Midbrain (tissue), 1 donor: ENCODE results near the gene IL37.
"Not testable (repeated sequence)": the region's sequence is repeated elsewhere in the genome, so short reads cannot be mapped to it uniquely, and the experiment has no call there.

Experiments
- DNase-seq: peaks from one replicate; lab custom pipeline; 2025; lab: John Stamatoyannopoulos, UW

Gene IL37

DNA sequence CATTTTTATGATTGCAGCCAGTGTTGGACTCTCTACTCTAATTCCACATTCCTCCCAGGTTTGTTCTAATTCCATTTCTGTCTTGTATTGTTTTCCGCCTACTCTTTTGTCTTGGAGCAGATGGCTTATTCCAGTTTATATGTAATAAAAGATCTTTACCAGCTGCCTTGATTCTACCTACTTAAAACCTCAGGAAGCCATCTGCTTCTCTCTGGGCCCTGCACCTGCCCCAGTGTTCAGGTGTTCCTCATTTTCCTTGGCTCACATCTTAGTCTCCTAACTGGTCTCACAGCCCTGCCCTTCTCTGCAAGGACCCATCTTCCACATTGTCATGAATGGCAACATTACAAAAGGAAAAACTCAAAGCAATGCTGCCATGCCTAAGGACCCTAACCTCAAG is 21.0 kb upstream of the IL37 start:
- no peak for DNase-seq

DNA sequence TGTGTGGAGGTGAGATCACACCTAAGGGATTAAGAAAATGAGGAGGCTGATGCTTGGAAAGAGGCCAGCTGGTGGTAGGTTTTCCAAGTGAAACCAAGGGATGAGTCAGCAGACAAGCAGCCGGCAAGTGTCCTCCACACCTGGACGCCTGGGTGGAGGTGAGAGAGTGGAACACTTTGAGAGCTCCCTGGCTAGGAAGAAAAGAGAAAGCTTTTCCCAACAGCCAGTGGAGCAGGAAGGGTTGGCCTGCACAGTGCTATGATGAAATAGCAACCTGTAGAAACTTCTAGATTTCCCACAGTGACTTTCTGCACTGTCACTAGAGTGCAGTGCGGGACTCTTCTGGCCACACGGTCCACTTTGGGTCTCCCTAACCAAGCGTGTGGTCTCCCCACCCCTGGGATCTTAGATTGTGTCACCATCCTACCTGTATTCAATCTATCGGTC is 19.6 kb upstream of the IL37 start:
- no peak for DNase-seq

DNA sequence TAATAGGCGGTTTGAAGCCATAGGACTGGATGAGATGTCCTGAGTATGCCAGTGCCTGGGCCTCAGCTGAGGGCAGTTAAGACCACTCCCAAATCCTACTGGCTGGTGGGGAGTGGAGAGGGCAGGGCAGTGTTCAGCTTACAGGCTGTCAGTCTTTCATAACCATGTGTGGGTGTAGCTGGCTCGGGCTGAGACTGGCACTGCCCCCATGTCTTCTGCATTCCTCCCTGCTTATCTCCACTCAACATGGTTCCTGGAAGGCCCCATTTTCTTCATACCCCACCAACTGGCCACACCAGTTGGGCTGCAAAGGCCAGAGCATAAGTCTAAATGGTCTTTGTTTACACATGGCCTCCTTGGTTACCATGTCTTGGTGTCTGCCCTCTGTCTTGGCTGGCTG is 17.2 kb upstream of the IL37 start:
- DNase-seq, result no peak

DNA sequence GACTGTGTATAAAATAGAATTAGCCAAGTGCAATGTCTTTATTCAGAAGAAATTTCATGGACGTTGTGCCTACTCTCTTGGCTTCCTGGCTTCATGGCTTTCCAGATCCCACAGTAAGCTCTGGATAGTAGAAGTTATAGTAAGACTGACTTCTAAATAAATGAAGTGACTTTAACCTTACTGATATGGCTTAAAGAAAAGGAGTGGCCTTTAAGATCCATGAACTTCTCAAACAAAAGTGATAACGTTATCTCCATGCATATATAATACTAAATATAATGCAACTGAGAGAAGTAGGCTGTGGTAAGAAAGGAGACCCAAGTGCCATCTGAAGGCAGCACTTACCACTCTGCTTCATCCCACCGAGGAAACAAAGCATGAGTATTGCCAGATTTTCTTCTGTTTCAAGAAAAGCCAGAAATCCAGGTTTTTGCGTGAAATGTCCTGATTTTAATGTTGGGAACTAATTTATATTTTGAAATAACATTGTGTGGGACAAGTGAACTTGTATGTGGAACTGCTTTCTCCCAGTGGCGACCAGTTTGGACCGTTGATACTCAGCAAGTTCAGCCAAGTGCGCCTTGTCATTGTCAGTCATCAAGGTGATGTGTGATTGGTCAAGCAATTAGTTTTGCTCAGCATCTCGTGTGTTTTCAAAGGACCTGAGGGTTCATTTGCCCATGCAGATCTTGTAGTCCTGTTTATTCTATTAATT is 13.9 kb upstream of the IL37 start:
- no peak for DNase-seq

DNA sequence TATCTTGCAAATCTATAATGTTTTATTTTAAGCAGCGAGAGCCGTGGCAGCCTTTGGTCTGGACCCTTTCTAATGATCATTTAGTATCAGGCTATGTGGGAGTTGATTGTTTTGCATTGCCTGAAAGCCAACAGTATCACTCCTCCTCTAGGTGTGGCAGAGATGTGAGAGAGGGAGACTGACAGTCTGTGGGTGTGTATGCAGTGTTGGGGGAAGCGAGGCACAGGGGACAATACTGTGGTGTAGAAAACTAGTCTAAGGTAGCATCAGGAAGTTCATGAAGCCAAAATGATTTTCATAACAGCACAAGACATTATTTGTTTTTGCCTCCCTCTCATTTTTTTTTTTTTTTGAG is 13.4 kb upstream of the IL37 start:
- no peak for DNase-seq

DNA sequence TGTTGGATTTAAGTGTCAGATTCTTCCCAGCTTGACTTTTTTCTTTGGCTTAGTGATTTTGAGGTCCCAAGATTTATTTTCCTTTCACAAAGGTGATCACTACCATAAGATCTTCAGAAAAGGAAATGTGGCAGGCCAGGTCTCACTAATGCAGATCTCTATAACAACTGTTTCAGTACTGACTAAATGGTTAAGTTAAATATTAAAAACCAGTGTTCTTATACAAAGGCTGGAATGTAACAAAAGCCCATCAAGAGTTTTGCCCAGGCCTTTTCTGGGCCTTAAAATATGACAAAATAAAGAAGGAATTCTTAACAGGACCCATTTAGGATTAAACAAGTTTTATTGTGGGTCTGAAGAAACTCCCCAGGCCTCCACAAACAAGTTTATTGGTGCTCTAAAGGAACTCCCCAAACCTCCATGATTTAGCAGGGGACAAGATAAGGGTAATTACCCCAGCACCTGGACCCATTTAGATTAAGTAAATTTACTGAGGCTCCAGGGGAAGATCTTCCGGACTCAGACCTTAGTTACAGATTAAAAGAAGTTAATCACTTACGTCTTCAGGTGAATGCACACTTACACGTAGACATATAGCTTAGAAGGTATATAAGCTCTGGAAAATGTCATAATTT is 9.4 kb upstream of the IL37 start:
- DNase-seq, result not testable (repeated sequence)

DNA sequence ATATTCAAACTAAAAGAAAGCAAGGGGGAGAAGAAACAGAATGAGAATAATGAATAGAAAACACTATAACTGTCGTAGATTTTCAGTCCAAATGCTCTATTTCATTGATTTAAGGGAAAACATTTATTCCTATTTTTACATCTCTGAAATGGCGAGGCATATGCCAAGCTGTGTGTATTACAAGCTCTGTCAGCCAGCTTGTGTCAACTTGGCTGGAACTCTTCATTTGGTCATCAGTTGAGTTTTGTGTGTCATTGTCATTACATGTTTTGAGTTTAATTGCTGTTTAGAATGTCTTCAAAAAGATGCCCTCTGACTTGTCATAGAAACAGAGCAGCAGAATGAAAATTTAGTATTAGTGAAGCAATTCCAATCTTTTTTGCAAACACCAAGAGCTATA is 8.1 kb upstream of the IL37 start:
- no peak for DNase-seq

DNA sequence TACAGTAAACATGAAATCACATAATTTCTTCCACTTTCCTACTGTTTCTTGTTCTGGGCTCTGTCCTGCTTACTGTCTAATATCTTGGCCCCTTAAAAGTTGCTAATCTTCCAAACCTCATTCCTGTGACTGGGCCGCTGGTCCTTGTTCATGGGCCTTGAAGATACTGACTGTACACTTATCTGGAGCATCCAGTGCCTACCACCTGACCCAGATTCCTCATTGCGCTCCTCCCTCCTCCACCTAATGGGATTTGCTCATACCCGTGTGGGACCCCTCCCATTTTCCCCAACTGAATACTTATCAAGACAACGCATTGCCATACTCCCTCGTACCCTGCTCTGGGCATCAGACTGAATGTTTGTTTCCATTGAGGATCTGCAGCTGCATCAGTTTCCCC is 6.1 kb upstream of the IL37 start:
- DNase-seq, result no peak

DNA sequence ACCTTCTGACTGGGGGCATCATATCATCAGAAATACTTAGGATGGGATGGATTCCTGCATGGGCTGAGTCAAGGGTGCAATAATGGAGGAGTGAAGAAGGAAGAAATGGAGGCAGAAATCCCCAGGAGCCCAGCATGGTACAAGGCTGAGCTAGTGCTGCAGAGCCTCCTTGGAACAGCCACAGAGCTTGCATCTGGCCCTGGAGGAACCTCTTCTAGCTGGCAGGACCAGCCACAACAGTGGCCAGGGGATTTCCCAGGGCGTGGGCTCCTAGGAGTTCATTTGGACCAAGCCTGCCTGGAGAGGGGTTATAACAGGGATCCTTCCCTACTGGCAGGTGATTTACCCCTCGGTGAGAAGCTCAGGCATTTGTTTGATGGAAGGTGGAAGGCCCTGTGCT is 4.7 kb upstream of the IL37 start:
- DNase-seq, result no peak

DNA sequence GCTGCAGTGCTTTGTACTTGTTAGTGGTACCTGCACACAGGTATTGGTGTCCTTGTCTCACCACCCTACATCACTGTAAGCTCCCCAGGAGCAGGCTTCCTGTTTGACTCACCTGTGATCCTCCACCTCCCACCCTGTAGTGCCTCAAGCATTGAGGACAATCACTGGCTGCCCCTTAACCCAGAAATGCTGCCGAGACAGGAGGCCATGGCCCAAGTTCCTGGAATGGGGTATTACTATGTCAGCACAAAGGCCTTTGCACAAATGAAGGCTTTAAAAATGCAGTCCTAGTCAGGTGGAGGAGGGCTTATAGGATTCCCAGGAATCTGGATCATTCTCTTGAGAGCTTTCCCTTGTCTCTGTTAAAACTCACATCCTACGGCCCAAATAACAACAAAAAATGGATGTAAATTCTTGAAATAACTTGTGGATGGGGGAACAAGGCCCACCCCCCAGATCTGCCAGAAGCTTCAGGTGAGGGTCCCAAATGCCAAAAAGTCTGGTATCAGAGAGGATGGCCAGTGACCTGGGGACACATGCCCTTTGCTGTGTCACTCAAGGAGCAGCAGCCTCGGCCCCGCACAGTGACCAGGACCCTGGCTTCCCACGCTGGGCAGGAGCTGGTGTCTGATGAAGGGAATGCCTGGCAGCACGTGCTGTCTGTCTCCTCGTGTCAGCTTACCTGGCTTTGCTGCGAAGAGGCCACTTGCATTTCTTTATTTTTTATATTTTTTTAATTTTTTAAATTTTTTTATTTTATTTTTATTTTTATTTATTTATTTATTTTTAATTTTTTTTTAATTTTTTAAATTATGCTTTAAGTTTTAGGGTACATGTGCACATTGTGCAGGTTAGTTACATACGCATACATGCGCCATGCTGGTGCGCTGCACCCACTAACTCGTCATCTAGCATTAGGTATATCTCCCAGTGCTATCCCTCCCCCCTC is 3.7 kb upstream of the IL37 start:
- DNase-seq, result no peak

DNA sequence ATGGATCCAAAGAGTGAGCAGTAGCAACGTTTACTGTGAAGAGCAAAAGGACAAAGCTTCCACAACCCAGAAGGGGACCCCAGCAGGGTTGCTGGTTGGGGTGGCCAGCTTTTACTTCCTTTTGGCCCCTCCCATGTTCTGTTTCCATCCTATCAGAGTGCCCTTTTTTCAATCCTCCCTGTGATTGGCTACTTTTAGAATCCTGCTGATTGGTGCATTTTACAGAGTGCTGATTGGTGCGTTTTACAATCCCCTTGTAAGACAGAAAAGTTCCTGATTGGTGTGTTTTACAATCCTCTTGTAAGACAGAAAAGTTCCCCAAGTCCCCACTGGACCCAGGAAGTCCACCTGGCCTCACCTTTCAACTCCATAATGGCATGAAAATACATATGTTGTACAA is 2.4 kb upstream of the IL37 start:
- not testable (repeated sequence) for DNase-seq

DNA sequence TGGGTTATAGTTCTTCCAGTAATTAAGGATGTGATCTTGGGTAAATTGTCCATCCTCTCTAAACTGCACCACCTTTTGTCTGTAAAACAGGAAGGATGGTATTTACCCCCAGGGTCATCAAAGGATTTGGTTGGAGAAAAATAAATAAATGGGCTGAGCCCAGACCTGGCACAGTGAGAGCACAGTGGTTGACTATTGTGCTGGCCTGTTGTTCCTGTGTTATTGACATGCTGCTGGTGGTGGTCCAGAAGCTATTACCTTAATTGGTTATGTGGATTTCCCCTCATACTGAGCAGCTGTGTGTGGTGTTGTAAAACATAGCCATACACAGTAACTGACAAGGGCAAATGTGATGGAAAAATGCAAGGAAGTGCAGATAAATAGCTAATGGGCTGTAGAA is 746 bp upstream of the IL37 start:
- DNase-seq, result no peak

DNA sequence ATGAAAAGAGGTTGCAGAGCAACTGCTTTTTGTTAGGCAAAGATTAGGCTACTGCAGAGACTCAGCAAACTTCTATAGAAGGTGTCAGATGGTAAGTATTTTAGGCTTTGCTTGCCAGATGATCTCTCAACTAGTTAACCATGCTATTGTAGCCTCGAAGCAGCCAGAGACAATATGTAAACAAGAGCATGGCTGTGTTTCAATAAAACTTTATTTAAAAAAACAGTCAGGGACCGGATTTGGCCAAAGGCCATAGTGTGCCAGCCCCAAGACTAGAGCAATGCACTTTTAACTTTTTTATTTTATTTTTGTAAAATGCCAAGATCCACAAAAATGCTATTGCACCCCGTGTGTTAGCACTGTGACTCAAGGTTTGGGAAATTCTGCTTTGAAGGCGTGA is 1.4 kb downstream of the IL37 start:
- DNase-seq, result no peak

DNA sequence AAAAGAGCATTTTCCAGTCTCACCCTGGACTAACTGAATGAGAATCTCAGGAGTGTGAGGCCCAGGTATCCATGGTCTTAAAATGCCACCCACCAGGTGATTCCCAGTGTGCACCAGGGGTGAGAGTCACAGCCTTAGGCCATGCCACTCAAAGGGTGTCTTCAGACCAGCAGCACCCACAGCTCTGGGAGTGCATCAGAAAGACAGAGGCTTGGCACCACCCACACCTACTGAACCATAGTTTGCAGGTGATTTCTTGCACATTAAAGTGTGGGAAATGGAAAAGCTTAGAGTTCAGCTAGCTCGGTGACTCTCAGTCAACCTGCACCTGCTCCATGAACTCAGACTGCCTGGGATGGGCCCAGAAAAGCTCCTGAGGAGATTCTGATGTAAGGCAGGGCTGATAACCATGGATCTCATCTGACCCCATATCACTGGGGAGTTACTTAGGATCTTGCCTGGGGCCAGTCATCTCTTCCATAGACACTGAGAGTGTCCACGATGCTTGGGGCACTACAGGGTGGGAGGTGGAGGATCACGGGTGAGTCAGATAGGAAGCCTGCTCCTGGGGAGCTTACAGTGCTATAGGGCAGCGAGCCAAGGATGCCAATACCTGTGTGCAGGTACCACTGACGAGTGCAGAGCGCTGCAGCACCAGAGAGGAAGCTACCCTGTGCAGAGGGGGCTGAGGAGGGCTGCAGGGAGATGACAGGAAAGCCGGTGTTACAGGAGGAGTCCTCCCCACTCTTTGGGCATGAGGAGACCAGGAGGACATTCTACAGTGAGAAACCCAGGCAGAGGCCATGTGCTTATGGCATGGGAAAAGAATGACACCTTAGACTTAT is 4.6 kb downstream of the IL37 start:
- no peak for DNase-seq

DNA sequence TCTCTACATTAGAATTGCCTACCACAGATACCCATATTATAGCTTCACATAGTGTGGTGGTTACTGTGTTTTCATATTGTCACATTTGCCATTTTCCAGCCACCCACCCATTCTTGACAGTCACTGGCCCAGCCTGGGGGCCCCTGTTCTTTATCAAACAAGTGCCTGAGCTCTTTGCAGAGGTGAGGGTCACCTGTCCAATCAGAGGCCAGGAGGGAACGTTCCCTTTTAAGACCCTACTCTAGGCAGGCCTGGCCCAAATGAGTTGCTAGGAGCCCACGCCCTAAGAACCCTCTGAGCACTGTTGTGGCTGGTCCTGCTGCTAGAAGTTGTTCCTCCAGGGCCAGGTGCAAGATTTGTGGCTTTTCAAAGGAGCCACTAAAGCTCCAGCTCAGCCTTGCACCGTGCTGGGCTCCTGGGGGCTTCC is 5.2 kb downstream of the IL37 start:
- DNase-seq, result no peak

DNA sequence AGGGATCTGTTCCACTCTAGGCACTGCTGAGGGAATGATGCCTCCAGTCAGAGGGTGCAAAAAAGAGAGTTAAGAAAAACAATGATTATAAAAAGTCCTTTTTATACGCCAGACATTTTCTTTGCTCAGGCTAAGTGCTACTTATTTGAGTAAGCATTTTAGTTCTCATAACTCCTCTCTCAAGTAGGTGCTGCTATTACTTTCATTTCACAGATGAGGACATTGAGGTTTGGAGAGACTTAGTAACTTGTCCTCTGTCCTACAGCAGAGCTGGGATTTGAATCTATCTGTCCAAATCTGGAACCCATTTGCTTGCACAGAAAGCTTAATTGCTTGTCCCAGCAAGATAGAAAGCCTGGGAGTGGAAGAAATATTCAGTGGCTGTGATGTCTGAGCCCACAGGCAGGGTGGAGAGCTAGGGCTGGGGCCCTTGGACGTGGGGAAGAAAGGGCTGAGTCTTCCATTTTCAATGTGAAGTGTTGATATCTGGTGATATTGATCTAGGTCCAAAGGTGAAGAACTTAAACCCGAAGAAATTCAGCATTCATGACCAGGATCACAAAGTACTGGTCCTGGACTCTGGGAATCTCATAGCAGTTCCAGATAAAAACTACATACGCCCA is 5.8 kb downstream of the IL37 start:
- DNase-seq, result no peak

DNA sequence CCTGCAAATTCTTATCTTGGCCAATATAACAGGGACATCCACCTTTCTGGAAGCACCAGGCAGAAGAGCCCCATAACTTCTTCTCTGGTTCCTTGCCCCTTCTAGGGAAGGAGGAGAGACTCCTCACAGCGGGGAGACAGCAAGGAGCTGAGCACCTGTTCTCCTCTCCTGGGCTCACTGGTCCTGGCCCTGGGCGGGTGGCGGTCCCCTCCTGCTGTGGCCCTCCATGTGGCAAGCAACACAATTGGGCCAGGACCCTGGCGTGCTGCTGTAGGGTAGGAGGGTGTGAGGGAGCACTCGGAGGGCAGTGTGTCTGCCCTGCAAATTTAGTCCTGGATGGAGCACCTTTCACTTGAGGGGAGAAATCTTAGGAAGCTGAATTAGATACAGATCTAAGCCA is 6.9 kb downstream of the IL37 start:
- DNase-seq, result no peak

DNA sequence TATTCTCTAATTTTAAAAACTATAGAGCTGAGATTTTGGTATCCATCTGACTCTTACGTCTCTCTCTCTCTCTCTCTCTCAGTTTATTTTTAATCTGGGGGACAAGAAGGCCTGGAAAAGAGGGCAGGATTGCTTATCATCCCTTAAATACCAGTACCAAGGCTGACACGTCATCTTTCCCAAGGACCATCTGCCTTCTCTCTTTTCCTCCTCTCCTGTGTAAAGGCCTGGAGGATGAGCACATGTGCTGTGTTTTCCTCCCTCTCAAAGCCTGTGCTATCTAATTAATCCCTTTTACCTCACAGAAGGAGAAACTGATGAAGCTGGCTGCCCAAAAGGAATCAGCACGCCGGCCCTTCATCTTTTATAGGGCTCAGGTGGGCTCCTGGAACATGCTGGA is 7.3 kb downstream of the IL37 start:
- no peak for DNase-seq

DNA sequence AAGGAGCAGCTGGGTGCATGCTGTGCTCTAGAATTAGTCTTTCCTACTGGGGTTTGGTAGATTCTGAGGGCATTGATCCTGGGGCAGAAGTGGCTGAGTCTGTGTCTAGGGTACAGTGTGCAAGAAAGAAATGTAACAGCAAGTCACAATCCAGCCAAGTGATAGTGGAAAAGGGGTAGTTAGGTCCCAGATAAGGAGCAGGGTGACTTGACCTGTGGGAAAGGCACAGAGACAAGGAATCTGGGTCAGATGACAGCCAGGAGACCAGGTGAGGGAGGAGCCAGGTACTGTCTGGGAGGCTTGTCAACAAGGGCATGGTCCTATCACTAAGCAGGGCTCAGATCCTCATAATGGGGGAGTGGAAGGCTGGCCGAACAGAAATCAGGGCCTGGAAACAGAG is 8.1 kb downstream of the IL37 start:
- no peak for DNase-seq

DNA sequence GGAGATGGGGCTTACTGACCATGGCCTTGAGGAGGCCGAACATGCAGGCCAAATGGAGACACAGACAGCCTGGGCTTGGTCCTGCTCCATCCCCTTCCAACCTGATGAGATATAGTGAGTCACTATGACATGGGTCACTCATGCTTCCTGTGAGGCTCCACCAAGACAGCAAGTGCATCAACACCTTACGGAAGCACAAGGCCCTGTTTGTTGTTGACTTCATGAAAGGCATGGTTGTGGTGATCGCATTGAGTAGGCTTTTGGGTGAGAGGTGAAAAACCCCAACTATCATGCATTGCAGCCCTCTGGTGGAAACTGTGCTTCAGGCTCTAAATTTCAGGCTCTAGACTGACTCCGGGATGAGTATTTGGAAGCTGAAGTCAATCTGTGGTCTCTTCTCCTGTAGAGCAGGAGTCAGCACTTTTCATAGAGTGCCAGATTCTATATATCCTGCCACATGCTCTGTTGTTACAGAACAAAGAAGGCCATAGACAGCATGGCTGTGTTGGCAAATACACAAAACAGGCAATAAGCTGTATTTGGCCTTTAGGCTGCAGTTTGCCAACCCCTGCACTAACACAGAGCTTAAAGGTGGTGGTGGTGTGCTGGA is 10.1 kb downstream of the IL37 start:
- no peak for DNase-seq

DNA sequence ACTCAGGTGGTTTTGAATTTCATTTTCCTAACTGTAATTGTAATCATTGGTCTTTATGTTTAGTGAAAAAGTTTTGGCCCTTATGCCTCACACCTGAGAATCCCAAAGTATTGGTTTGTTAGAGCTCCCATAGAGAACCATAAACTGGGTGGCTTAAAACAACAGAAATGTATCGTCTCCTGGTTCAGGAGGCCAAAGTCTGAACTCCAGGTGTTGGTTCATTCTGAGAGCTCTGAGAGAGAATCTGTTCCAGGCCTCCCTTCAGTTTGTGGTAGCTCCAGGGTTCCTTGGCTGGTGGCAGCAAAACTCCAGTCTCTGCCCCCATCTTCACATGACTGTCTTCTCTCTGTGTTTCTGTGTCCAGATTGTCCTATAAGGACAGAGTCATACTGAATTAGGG is 11.0 kb downstream of the IL37 start:
- no peak for DNase-seq
